ENCODE results near the gene IMMP2L.

- TF ChIP-seq CTCF (IDR thresholded peaks at IDR 0.05) (no peak), POLR2A (IDR thresholded peaks at IDR 0.05) (no peak)
These were observed 586.8 kb downstream of the IMMP2L start for GRCh38 chr7:110975486-110975885.

Measured in uterus (tissue), 2 donors.